HEK293 (cell line): Measurements from ENCODE around the gene LYPD4.
A peak's percentile ranks its signal among the peaks of the same experiment; 100 is the strongest.

ENCODE experiments used
- CTCF ChIA-PET: fragments of 350-600 bp; formaldehyde crosslinking; extraction: SDS; loops from one replicate; lab custom pipeline; 2021; ENCODE audit warnings: antibody characterized with exemption; lab: Yijun Ruan, JAX
- POLR2A ChIA-PET: fragments of 300-600 bp; formaldehyde crosslinking; extraction: SDS; loops from one replicate; lab custom pipeline; 2020; ENCODE audit warnings: antibody characterized with exemption, inconsistent platforms; lab: Yijun Ruan, JAX
- H3K27ac ChIP-seq: fragments of 200-500 bp; sonication (Bioruptor generic); 2 replicates; pipeline ENCODE4 v1.5.1; 2014; ENCODE audit warnings: low read depth, low read length, control low read depth, inconsistent platforms; ENCODE audit errors: extremely low read depth
- H3K36me3 ChIP-seq, 2 experiments: fragments of 200-500 bp in 1 of 2; sonication (Bioruptor generic) in 1 of 2; 1 replicate in 1 of 2; 2 replicates in 1 of 2; pipeline ENCODE4 v1.5.1; 2014 to 2017; ENCODE audit warnings: inconsistent platforms in 2 of 2, low read length in 2 of 2; ENCODE audit not compliant: control insufficient read depth in 2 of 2, insufficient read depth in 1 of 2
- H3K4me1 ChIP-seq: fragments of 200-500 bp; sonication (Bioruptor generic); 2 replicates; pipeline ENCODE4 v1.5.1; 2014; ENCODE audit warnings: mild to moderate bottlenecking, low read length, inconsistent platforms; ENCODE audit not compliant: control insufficient read depth, insufficient read depth
- H3K4me3 ChIP-seq: 2 replicates; pipeline ENCODE4 v1.5.1; 2011; ENCODE audit warnings: low read depth, mild to moderate bottlenecking, control low read depth, low read length, moderate library complexity
- H3K9me3 ChIP-seq: fragments of 200-500 bp; sonication (Bioruptor generic); 2 replicates; pipeline ENCODE4 v1.5.1; 2014; ENCODE audit warnings: low read depth, low read length, inconsistent platforms; ENCODE audit not compliant: control insufficient read depth, insufficient read depth
- FEZF1 ChIP-seq: fragments of 450-650 bp; formaldehyde crosslinking; IDR thresholded peaks from 2 replicates; pipeline ENCODE4 v1.5.1; 2016; ENCODE audit warnings: missing biosample characterization, missing genetic modification characterization
- GLI4 ChIP-seq: fragments of 450-650 bp; formaldehyde crosslinking; IDR thresholded peaks from 2 replicates; pipeline ENCODE4 v1.5.1; 2016; ENCODE audit warnings: missing biosample characterization, missing genetic modification characterization
- HOXC10 ChIP-seq: sonication (generic); formaldehyde crosslinking; IDR thresholded peaks from 2 replicates; pipeline ENCODE4 v1.8.1; 2023; ENCODE audit warnings: mild to moderate bottlenecking, missing genetic modification reagents
- IKZF3 ChIP-seq: fragments of 450-650 bp; IDR thresholded peaks from 2 replicates; pipeline ENCODE4 v1.5.0; 2018; ENCODE audit warnings: missing biosample characterization, mild to moderate bottlenecking, missing genetic modification characterization, moderate library complexity
- KLF1 ChIP-seq: fragments of 450-650 bp; formaldehyde crosslinking; IDR thresholded peaks from 2 replicates; pipeline ENCODE4 v1.5.1; 2016; ENCODE audit warnings: missing biosample characterization, missing genetic modification characterization
- MEIS1 ChIP-seq: sonication (generic); formaldehyde crosslinking; IDR thresholded peaks from 2 replicates; pipeline ENCODE4 v1.8.1; 2022; ENCODE audit warnings: missing genetic modification reagents, mild to moderate bottlenecking, borderline replicate concordance
- MZF1 ChIP-seq: fragments of 450-650 bp; formaldehyde crosslinking; IDR thresholded peaks from 2 replicates; pipeline ENCODE4 v1.5.1; 2017; ENCODE audit warnings: missing biosample characterization, missing genetic modification characterization, borderline replicate concordance
- YY1 ChIP-seq: fragments of 450-650 bp; formaldehyde crosslinking; IDR thresholded peaks from 2 replicates; pipeline ENCODE4 v1.5.1; 2018; ENCODE audit warnings: missing biosample characterization, missing genetic modification characterization
- ZBTB20 ChIP-seq: fragments of 450-650 bp; formaldehyde crosslinking; IDR thresholded peaks from 2 replicates; pipeline ENCODE4 v1.5.1; 2016; ENCODE audit warnings: missing biosample characterization, missing genetic modification characterization
- ZBTB44 ChIP-seq: fragments of 450-650 bp; IDR thresholded peaks from 2 replicates; pipeline ENCODE4 v1.5.1; 2018; ENCODE audit warnings: missing biosample characterization, mild to moderate bottlenecking, missing genetic modification characterization
- ZBTB8A ChIP-seq: fragments of 450-650 bp; formaldehyde crosslinking; IDR thresholded peaks from 2 replicates; pipeline ENCODE4 v1.5.1; 2016; ENCODE audit warnings: missing biosample characterization, missing genetic modification characterization
- ZFP41 ChIP-seq: fragments of 450-650 bp; formaldehyde crosslinking; IDR thresholded peaks from 2 replicates; pipeline ENCODE4 v1.5.1; 2016; ENCODE audit warnings: missing biosample characterization, missing genetic modification characterization, borderline replicate concordance
- ZNF132 ChIP-seq: fragments of 450-650 bp; formaldehyde crosslinking; IDR thresholded peaks from 2 replicates; pipeline ENCODE4 v1.5.1; 2017; ENCODE audit warnings: missing biosample characterization, missing genetic modification characterization, borderline replicate concordance
- ZNF2 ChIP-seq: fragments of 450-650 bp; formaldehyde crosslinking; IDR thresholded peaks from 2 replicates; pipeline ENCODE4 v1.5.1; 2016; ENCODE audit warnings: missing biosample characterization, missing genetic modification characterization
- ZNF24 ChIP-seq: fragments of 450-650 bp; formaldehyde crosslinking; IDR thresholded peaks from 2 replicates; pipeline ENCODE4 v1.5.1; 2016; ENCODE audit warnings: missing biosample characterization, missing genetic modification characterization
- ZNF292 ChIP-seq: fragments of 450-650 bp; formaldehyde crosslinking; IDR thresholded peaks from 2 replicates; pipeline ENCODE4 v1.5.1; 2016; ENCODE audit warnings: low read depth, missing biosample characterization, missing genetic modification characterization, borderline replicate concordance
- ZNF335 ChIP-seq: fragments of 450-650 bp; formaldehyde crosslinking; conservative IDR thresholded peaks from 2 replicates; pipeline ENCODE4 v1.5.1; 2016; ENCODE audit warnings: missing biosample characterization, missing genetic modification characterization
- ZNF350 ChIP-seq: fragments of 450-650 bp; formaldehyde crosslinking; IDR thresholded peaks from 2 replicates; pipeline ENCODE4 v1.5.0; 2017; ENCODE audit warnings: missing biosample characterization, mild to moderate bottlenecking, missing genetic modification characterization
- ZNF362 ChIP-seq: fragments of 450-650 bp; formaldehyde crosslinking; IDR thresholded peaks from 2 replicates; pipeline ENCODE4 v1.5.1; 2016; ENCODE audit warnings: missing biosample characterization, missing genetic modification characterization
- ZNF426 ChIP-seq: fragments of 450-650 bp; formaldehyde crosslinking; IDR thresholded peaks from 2 replicates; pipeline ENCODE4 v1.5.1; 2017; ENCODE audit warnings: missing biosample characterization, missing genetic modification characterization, mild to moderate bottlenecking, inconsistent platforms, moderate library complexity
- ZNF48 ChIP-seq: fragments of 450-650 bp; formaldehyde crosslinking; IDR thresholded peaks from 2 replicates; pipeline ENCODE4 v1.5.1; 2016; ENCODE audit warnings: missing biosample characterization, missing genetic modification characterization
- ZNF521 ChIP-seq: fragments of 450-650 bp; formaldehyde crosslinking; IDR thresholded peaks from 2 replicates; pipeline ENCODE4 v1.5.1; 2017; ENCODE audit warnings: missing biosample characterization, mild to moderate bottlenecking, missing genetic modification characterization
- ZNF585B ChIP-seq: fragments of 450-650 bp; formaldehyde crosslinking; IDR thresholded peaks from 2 replicates; pipeline ENCODE4 v1.5.1; 2016; ENCODE audit warnings: missing biosample characterization, missing genetic modification characterization
- ZNF610 ChIP-seq: fragments of 450-650 bp; formaldehyde crosslinking; IDR thresholded peaks from 2 replicates; pipeline ENCODE4 v1.5.1; 2016; ENCODE audit warnings: missing biosample characterization, missing genetic modification characterization, borderline replicate concordance

Gene LYPD4

GRCh38 chr19:41864374-41864773 lies 19.9 kb upstream of the LYPD4 start:
- peak overlapping the region; percentile 54 for H3K27ac ChIP-seq
- ChIA-PET POLR2A (interaction anchor here (0.6 to 3.2 kb wide), 6 partner anchors 8 to 209 kb away, joined by 4 to 22 read pairs (median 6); partner anchors contain the start of gene RABAC1), CTCF (interaction anchor here (0.7 kb wide), 2 partner anchors 9 to 479 kb away, joined by 3 read pairs; no protein-coding TSS in a partner anchor)
- peaks cover 86 to 88% of the 10 kb centered on the region in 2 experiments for H3K36me3 ChIP-seq
- no peak for TF ChIP-seq ZNF521 (tag by site-specific recombination)
- TF ChIP-seq ZNF48 (tag by site-specific recombination), result no peak
- TF ChIP-seq ZNF362 (tag by site-specific recombination), result no peak
- no peak for TF ChIP-seq KLF1 (tag by site-specific recombination)
- no peak for TF ChIP-seq ZNF132 (tag by site-specific recombination)
- TF ChIP-seq ZBTB8A, result no peak
- no peak for TF ChIP-seq ZNF585B (tag by site-specific recombination)
- no peak for TF ChIP-seq ZNF350 (tag by site-specific recombination)
- no peak for TF ChIP-seq YY1 (tag by site-specific recombination)
- no peak for TF ChIP-seq ZNF335 (tag by site-specific recombination)
- no peak for TF ChIP-seq ZNF292
- no peak for TF ChIP-seq ZNF2 (tag by site-specific recombination)
- H3K4me1 ChIP-seq, result peaks cover 31% of the 10 kb centered on the region
- H3K4me3 ChIP-seq, result no peak overlapping the region
- no peaks in the 10 kb centered on the region for H3K9me3 ChIP-seq

GRCh38 chr19:41863209-41863931 lies 18.9 kb upstream of the LYPD4 start:
- Histone ChIP-seq H3K4me3 (no peak overlapping the region), H3K4me1 (peaks cover 31% of the 10 kb centered on the region), H3K27ac (peak overlapping the region; percentile 100), H3K36me3 (peaks cover 77% of the 10 kb centered on the region in 2 experiments), H3K9me3 (no peaks in the 10 kb centered on the region)
- ChIA-PET POLR2A (interaction anchor here (0.6 to 3.2 kb wide), 5 partner anchors 9 to 1706 kb away, joined by 3 to 22 read pairs (median 7); partner anchors contain the start of gene RABAC1), CTCF (interaction anchor here (0.6 to 2.2 kb wide), 4 partner anchors 10 to 578 kb away, joined by 3 to 19 read pairs (median 5); no protein-coding TSS in a partner anchor)
- no peak for TF ChIP-seq ZBTB20 (tag by site-specific recombination)
- TF ChIP-seq ZNF24 (tag by site-specific recombination), result no peak
- TF ChIP-seq ZNF426 (tag by site-specific recombination), result no peak
- TF ChIP-seq HOXC10 (CRISPR knock-in tag), result no peak
- TF ChIP-seq GLI4 (tag by site-specific recombination), result no peak
- no peak for TF ChIP-seq ZNF2 (tag by site-specific recombination)
- TF ChIP-seq ZBTB44 (tag by site-specific recombination), result no peak
- TF ChIP-seq IKZF3, result no peak
- no peak for TF ChIP-seq ZFP41 (tag by site-specific recombination)
- no peak for TF ChIP-seq ZNF610 (tag by site-specific recombination)
- no peak for TF ChIP-seq FEZF1 (tag by site-specific recombination)
- TF ChIP-seq MZF1 (tag by site-specific recombination), result no peak
- TF ChIP-seq MEIS1 (CRISPR knock-in tag), result no peak
